CD4-positive, alpha-beta T cell treated with Interleukin-6 at 100 ng/mL for 8 hours (primary cell): ENCODE data around the gene HEATR5A.
"Not testable (repeated sequence)": the region's sequence is repeated elsewhere in the genome, so short reads cannot be mapped to it uniquely, and the experiment has no call there.

Experiments
- DNase-seq: peaks from one replicate; pipeline ENCODE4 v3.0.0-alpha.2; 2020; ENCODE audit warnings: mixed read lengths, low spot score

The HEATR5A gene

GRCh38 chr14:31388687-31389413 lies 31.5 kb downstream of the HEATR5A start:
- no peak for DNase-seq

GRCh38 chr14:31387091-31387490 lies 33.3 kb downstream of the HEATR5A start:
- DNase-seq: no peak

- no peak for DNase-seq
These were observed 34.1 kb downstream of the HEATR5A start for GRCh38 chr14:31386271-31386670.

GRCh38 chr14:31382221-31382620 lies 38.1 kb downstream of the HEATR5A start:
- DNase-seq: no peak

- no peak for DNase-seq
These were observed 40.2 kb downstream of the HEATR5A start for GRCh38 chr14:31380106-31380505.

- DNase-seq: not testable (repeated sequence)
These were observed 41.0 kb downstream of the HEATR5A start for GRCh38 chr14:31379125-31379947.

GRCh38 chr14:31377433-31377832 lies 42.9 kb downstream of the HEATR5A start:
- no peak for DNase-seq

GRCh38 chr14:31371646-31372045 lies 48.7 kb downstream of the HEATR5A start:
- DNase-seq: no peak

GRCh38 chr14:31363331-31364073 lies 56.8 kb downstream of the HEATR5A start:
- no peak for DNase-seq

- no peak for DNase-seq
These were observed 57.6 kb downstream of the HEATR5A start for GRCh38 chr14:31362746-31363145.

GRCh38 chr14:31361761-31362160 lies 58.6 kb downstream of the HEATR5A start:
- not testable (repeated sequence) for DNase-seq

GRCh38 chr14:31360919-31361662 lies 59.3 kb downstream of the HEATR5A start:
- no peak for DNase-seq

- DNase-seq: no peak
These were observed 63.1 kb downstream of the HEATR5A start for GRCh38 chr14:31357279-31357678.

GRCh38 chr14:31346097-31346496 lies 74.3 kb downstream of the HEATR5A start:
- DNase-seq: no peak

GRCh38 chr14:31341280-31341679 lies 79.1 kb downstream of the HEATR5A start:
- no peak for DNase-seq

GRCh38 chr14:31340297-31341063 lies 79.9 kb downstream of the HEATR5A start:
- DNase-seq: no peak

GRCh38 chr14:31339743-31340142 lies 80.6 kb downstream of the HEATR5A start:
- no peak for DNase-seq

- DNase-seq: no peak
These were observed 83.0 kb downstream of the HEATR5A start for GRCh38 chr14:31337331-31337730.

- DNase-seq: no peak
These were observed 83.7 kb downstream of the HEATR5A start for GRCh38 chr14:31336646-31337045.

- not testable (repeated sequence) for DNase-seq
These were observed 89.0 kb downstream of the HEATR5A start for GRCh38 chr14:31331395-31331794.

GRCh38 chr14:31329876-31330521 lies 90.4 kb downstream of the HEATR5A start:
- not testable (repeated sequence) for DNase-seq
